ENCODE data around the gene HYAL1.

The HYAL1 gene

GRCh38 chr3:50303013-50303815 is at the start of gene HYAL1:
HYAL1 (minus strand) TSS chr3:50303574; CDS start chr3:50302956, 618 bp downstream.
- DNase-seq (ENCODE audit: low spot score), result no peak

GRCh38 chr3:50352781-50353180 is 49.4 kb upstream of the HYAL1 start:
- peak; percentile 32 for DNase-seq (ENCODE audit: low spot score)

- no peak for DNase-seq (ENCODE audit: low spot score)
Observed at GRCh38 chr3:50351323-50351697, 47.9 kb upstream of the HYAL1 start.

- DNase-seq (ENCODE audit: low spot score), result peak; percentile 97
Observed at GRCh38 chr3:50350527-50351322, 47.4 kb upstream of the HYAL1 start, which contains the start of the genes CYB561D2 and NPRL2. CYB561D2 (plus strand) TSS chr3:50350862; CDS start chr3:50351434, 572 bp downstream. NPRL2 (minus strand) TSS chr3:50350775; CDS start chr3:50350652, 123 bp downstream.

- DNase-seq (ENCODE audit: low spot score), result no peak
Observed at GRCh38 chr3:50350213-50350526, 46.8 kb upstream of the HYAL1 start.

GRCh38 chr3:50347187-50347813 is 43.9 kb upstream of the HYAL1 start:
- DNase-seq (ENCODE audit: low spot score), result peak; percentile 67

GRCh38 chr3:50345586-50346234 is 42.3 kb upstream of the HYAL1 start, which contains the start of gene ZMYND10:
ZMYND10 (minus strand) TSS chr3:50345732; CDS start chr3:50345579, 153 bp downstream.
- DNase-seq (ENCODE audit: low spot score), result peak; percentile 94

- DNase-seq (ENCODE audit: low spot score), result no peak
Observed at GRCh38 chr3:50345008-50345407, 41.6 kb upstream of the HYAL1 start.

GRCh38 chr3:50342813-50343633 is 39.6 kb upstream of the HYAL1 start:
- no peak for DNase-seq (ENCODE audit: low spot score)

GRCh38 chr3:50341996-50342650 is 38.7 kb upstream of the HYAL1 start:
- no peak for DNase-seq (ENCODE audit: low spot score)

GRCh38 chr3:50341537-50341936 is 38.2 kb upstream of the HYAL1 start:
- no peak for DNase-seq (ENCODE audit: low spot score)

GRCh38 chr3:50340448-50341329 is 37.3 kb upstream of the HYAL1 start, which contains the start of gene RASSF1:
RASSF1 (minus strand) TSS chr3:50340836; CDS start chr3:50340805, 31 bp downstream.
- peak; percentile 79 for DNase-seq (ENCODE audit: low spot score)

GRCh38 chr3:50340147-50340447 is 36.7 kb upstream of the HYAL1 start:
- no peak for DNase-seq (ENCODE audit: low spot score)

- DNase-seq (ENCODE audit: low spot score), result peak; percentile 51
Observed at GRCh38 chr3:50339485-50340146, 36.2 kb upstream of the HYAL1 start.

GRCh38 chr3:50338965-50339364 is 35.6 kb upstream of the HYAL1 start:
- DNase-seq (ENCODE audit: low spot score), result no peak

- DNase-seq (ENCODE audit: low spot score), result peak; percentile 99
Observed at GRCh38 chr3:50337175-50337861, 33.9 kb upstream of the HYAL1 start.

GRCh38 chr3:50336452-50337174 is 33.2 kb upstream of the HYAL1 start:
- DNase-seq (ENCODE audit: low spot score), result peak; percentile 33

All from AG08395 (cell line).